ENCODE measurements around the gene EHHADH. TPM values are rescaled to one million over a fixed set of nuclear protein-coding genes. Genes with fewer than 3 reads are reported as not detected.

Gene EHHADH
- total and polyA plus RNA-seq, 4 experiments from 2014 or later: 1.1 to 1.6 (median 1.4) TPM

DNA sequence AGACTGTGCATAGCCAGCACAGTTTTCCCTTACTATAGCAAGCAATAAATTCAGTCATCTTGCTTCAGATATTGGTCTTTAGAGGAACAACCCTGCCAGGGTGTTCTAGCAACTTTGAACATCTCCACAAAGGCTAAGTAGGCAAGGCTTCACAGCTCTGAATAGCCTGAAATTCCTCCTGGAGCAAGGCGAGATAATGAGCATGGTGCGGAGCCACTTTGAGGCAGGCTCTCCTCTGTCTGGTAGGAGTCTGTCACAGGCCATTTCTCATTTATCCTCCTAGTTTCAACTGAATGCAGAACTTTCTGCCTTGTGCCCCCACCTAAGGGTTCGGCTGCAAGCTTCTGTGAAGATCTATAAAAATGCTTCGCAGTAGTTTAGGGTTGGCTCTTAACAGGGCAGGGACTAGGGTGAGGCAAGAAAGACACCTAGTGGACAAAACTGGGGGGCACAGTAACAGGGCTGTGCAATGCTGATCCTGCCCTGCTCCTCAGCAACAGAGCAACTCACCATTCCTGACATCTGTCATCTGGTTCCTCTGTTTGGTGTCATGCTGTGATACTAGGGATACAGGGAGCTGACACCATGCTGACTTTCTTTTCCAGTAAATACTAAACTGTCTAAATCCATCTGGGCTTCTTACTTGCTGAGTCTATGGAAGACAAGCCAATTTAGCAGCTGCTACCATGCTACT, 16.6 kb upstream of the EHHADH start:
- Mint-ChIP-seq H3K27ac (no peak overlapping the region), H3K4me1 (no peaks in the 10 kb centered on the region), H3K27me3 (peaks cover 29 to 44% of the 10 kb centered on the region in 2 donors), H3K36me3 (no peaks in the 10 kb centered on the region), H3K4me3 (no peak overlapping the region), H3K9me3 (peaks cover 0 to 9% (median 0%) of the 10 kb centered on the region in 8 donors)
- H3K27me3 ChIP-seq (ENCODE audit: insufficient read depth, low read length): no peaks in the 10 kb centered on the region
- intact Hi-C loops (cut with micrococcal nuclease): no loop called here
- no peak overlapping the region for H3K4me3 ChIP-seq (ENCODE audit: low read length in 2 of 2)
- no peaks in the 10 kb centered on the region for H3K4me1 ChIP-seq (ENCODE audit: insufficient read depth, low read length)
- no peaks in the 10 kb centered on the region for H3K9me3 ChIP-seq (ENCODE audit: control insufficient read depth in 1 of 2, low read length in 2 of 2)
- ChIA-PET POLR2A (ENCODE audit: partially characterized antibody) (no interaction called here), CTCF (ENCODE audit: partially characterized antibody) (no interaction called here)
- H3K36me3 ChIP-seq (ENCODE audit: insufficient read depth, low read length): no peaks in the 10 kb centered on the region
- no peak overlapping the region for H3K27ac ChIP-seq (ENCODE audit: low read depth, low read length)
- no peak for DNase-seq

GRCh38 chr3:185268194-185268962, 14.5 kb upstream of the EHHADH start:
- no peak for DNase-seq
- Mint-ChIP-seq H3K27me3 (peaks cover 23 to 38% of the 10 kb centered on the region in 2 donors), H3K4me3 (no peak overlapping the region), H3K27ac (no peak overlapping the region), H3K9me3 (peaks cover 0 to 3% (median 0%) of the 10 kb centered on the region in 8 donors), H3K36me3 (no peaks in the 10 kb centered on the region), H3K4me1 (no peaks in the 10 kb centered on the region)
- Histone ChIP-seq H3K9me3 (ENCODE audit: control insufficient read depth in 1 of 2, low read length in 2 of 2) (no peaks in the 10 kb centered on the region), H3K4me3 (ENCODE audit: low read length in 2 of 2) (no peak overlapping the region), H3K36me3 (ENCODE audit: insufficient read depth, low read length) (no peaks in the 10 kb centered on the region), H3K4me1 (ENCODE audit: insufficient read depth, low read length) (no peaks in the 10 kb centered on the region), H3K27ac (ENCODE audit: low read depth, low read length) (no peak overlapping the region), H3K27me3 (ENCODE audit: insufficient read depth, low read length) (no peaks in the 10 kb centered on the region)
- CTCF ChIA-PET (ENCODE audit: partially characterized antibody): no interaction called here
- intact Hi-C loops (cut with micrococcal nuclease): no loop called here
- POLR2A ChIA-PET (ENCODE audit: partially characterized antibody): no interaction called here

- no peaks in the 10 kb centered on the region for H3K27me3 ChIP-seq (ENCODE audit: insufficient read depth, low read length)
- no peak overlapping the region for H3K4me3 ChIP-seq (ENCODE audit: low read length in 2 of 2)
- Mint-ChIP-seq H3K27me3 (peaks cover 22 to 34% of the 10 kb centered on the region in 2 donors), H3K27ac (no peak overlapping the region), H3K9me3 (peaks cover 0 to 3% (median 0%) of the 10 kb centered on the region in 8 donors), H3K4me3 (no peak overlapping the region), H3K4me1 (no peaks in the 10 kb centered on the region), H3K36me3 (no peaks in the 10 kb centered on the region)
- no peaks in the 10 kb centered on the region for H3K36me3 ChIP-seq (ENCODE audit: insufficient read depth, low read length)
- no peak overlapping the region for H3K27ac ChIP-seq (ENCODE audit: low read depth, low read length)
- POLR2A ChIA-PET (ENCODE audit: partially characterized antibody): no interaction called here
- no peak for DNase-seq
- H3K4me1 ChIP-seq (ENCODE audit: insufficient read depth, low read length): no peaks in the 10 kb centered on the region
- H3K9me3 ChIP-seq (ENCODE audit: control insufficient read depth in 1 of 2, low read length in 2 of 2): no peaks in the 10 kb centered on the region
- CTCF ChIA-PET (ENCODE audit: partially characterized antibody): no interaction called here
- intact Hi-C loops (cut with micrococcal nuclease): no loop called here
Observed at GRCh38 chr3:185267193-185267592, 13.3 kb upstream of the EHHADH start.

DNA sequence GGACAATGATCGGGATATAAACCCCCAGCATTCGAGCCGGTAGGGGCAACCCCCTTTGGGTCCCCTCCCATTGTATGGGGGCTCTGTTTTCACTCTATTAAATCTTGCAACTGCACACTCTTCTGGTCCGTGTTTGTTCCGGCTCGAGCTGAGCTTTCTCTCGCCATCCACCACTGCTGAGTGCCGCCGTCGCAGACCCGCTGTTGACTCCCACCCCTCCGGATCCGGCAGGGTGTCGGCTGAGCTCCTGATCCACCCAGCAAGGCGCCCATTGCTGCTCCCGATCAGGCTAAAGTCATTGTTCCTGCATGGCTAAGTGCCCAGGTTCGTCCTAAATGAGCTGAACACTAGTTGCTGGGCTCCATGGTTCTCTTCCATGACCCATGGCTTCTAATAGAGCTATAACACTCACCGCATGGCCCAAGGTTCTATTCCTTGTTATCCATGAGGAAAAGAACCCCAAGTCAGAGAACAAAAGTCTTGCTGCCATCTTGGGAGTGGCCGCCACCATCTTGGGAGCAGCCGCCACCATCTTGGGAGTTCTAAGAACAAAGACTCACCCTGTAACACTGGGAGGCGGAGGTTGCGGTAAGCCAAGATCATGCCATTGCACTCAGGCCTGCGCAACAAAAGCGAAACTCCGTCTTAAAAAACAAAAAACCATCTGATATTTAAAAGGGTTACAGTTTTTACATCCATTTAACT, 11.2 kb upstream of the EHHADH start:
- no peak for DNase-seq
- ChIA-PET POLR2A (ENCODE audit: partially characterized antibody) (no interaction called here), CTCF (ENCODE audit: partially characterized antibody) (no interaction called here)
- peaks cover 14 to 25% of the 10 kb centered on the region in 2 donors for H3K27me3 Mint-ChIP-seq
- no peak overlapping the region for H3K27ac Mint-ChIP-seq
- Histone ChIP-seq H3K9me3 (ENCODE audit: control insufficient read depth in 1 of 2, low read length in 2 of 2) (no peaks in the 10 kb centered on the region), H3K4me3 (ENCODE audit: low read length in 2 of 2) (no peak overlapping the region), H3K4me1 (ENCODE audit: insufficient read depth, low read length) (no peaks in the 10 kb centered on the region), H3K27me3 (ENCODE audit: insufficient read depth, low read length) (no peaks in the 10 kb centered on the region), H3K36me3 (ENCODE audit: insufficient read depth, low read length) (no peaks in the 10 kb centered on the region), H3K27ac (ENCODE audit: low read depth, low read length) (no peak overlapping the region)
- H3K9me3 Mint-ChIP-seq: peaks cover 0 to 3% (median 0%) of the 10 kb centered on the region in 8 donors
- no peaks in the 10 kb centered on the region for H3K36me3 Mint-ChIP-seq
- intact Hi-C loops (cut with micrococcal nuclease): no loop called here
- H3K4me1 Mint-ChIP-seq: no peaks in the 10 kb centered on the region
- H3K4me3 Mint-ChIP-seq: no peak overlapping the region

DNA sequence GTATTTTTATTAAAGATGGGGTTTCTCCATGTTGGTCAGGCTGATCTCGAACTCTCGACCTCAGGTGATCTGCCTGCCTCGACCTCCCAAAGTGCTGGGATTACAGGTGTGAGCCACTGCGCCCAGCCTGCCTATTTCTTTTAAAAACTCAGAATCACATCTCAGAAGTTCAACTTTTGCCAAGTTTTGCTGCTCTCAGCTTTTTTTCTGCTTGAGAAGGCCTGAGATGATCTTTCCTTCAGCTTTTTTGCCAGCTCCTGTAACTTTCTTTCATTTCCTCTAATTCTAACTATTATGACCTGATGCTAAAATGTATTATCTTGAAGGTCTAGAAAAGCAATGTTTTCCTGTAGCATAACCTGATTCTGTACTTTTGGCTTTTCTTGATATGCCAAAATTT, 9.6 kb upstream of the EHHADH start:
- no peak overlapping the region for H3K27ac Mint-ChIP-seq
- Histone ChIP-seq H3K4me3 (ENCODE audit: low read length in 2 of 2) (no peak overlapping the region), H3K9me3 (ENCODE audit: control insufficient read depth in 1 of 2, low read length in 2 of 2) (no peaks in the 10 kb centered on the region), H3K27ac (ENCODE audit: low read depth, low read length) (no peak overlapping the region), H3K4me1 (ENCODE audit: insufficient read depth, low read length) (no peaks in the 10 kb centered on the region), H3K27me3 (ENCODE audit: insufficient read depth, low read length) (no peaks in the 10 kb centered on the region), H3K36me3 (ENCODE audit: insufficient read depth, low read length) (no peaks in the 10 kb centered on the region)
- H3K9me3 Mint-ChIP-seq: peaks cover 0 to 16% (median 8%) of the 10 kb centered on the region in 8 donors
- no peak overlapping the region for H3K4me3 Mint-ChIP-seq
- H3K36me3 Mint-ChIP-seq: no peaks in the 10 kb centered on the region
- intact Hi-C loops (cut with micrococcal nuclease): no loop called here
- ChIA-PET POLR2A (ENCODE audit: partially characterized antibody) (no interaction called here), CTCF (ENCODE audit: partially characterized antibody) (no interaction called here)
- peaks cover 10 to 19% of the 10 kb centered on the region in 2 donors for H3K27me3 Mint-ChIP-seq
- no peak for DNase-seq
- H3K4me1 Mint-ChIP-seq: no peaks in the 10 kb centered on the region

DNA sequence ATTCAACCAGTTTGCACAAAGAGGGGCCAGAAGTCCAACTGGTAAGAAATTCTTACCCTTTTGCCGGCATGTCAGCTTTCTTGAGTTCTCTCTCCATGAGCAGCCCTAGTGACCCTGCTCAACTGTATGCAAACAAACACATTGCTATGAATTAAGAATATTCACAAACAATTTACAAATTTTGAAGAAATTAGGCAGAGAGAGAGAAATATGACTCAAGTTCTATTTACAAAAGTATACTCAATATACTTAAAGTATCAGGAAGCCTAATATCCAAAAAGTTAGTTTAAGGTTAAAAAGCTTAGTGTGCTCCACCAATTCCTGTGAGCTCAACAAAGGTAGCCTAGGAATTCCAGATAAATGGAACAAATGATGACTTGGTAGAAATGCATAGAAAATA, 3.5 kb upstream of the EHHADH start:
- Histone ChIP-seq H3K36me3 (ENCODE audit: insufficient read depth, low read length) (no peaks in the 10 kb centered on the region), H3K27ac (ENCODE audit: low read depth, low read length) (no peak overlapping the region), H3K9me3 (ENCODE audit: control insufficient read depth in 1 of 2, low read length in 2 of 2) (no peaks in the 10 kb centered on the region), H3K27me3 (ENCODE audit: insufficient read depth, low read length) (no peaks in the 10 kb centered on the region), H3K4me3 (ENCODE audit: low read length in 2 of 2) (no peak overlapping the region), H3K4me1 (ENCODE audit: insufficient read depth, low read length) (no peaks in the 10 kb centered on the region)
- Mint-ChIP-seq H3K36me3 (peaks cover 0 to 3% of the 10 kb centered on the region in 2 donors), H3K27me3 (peaks cover 2 to 7% of the 10 kb centered on the region in 2 donors), H3K27ac (peak overlapping the region in 1 of 7 donors; percentile 61), H3K4me1 (peaks cover 0 to 4% (median 2%) of the 10 kb centered on the region in 4 donors), H3K9me3 (peaks cover 0 to 33% (median 18%) of the 10 kb centered on the region in 8 donors), H3K4me3 (no peak overlapping the region)
- intact Hi-C loops (cut with micrococcal nuclease): no loop called here
- CTCF ChIA-PET (ENCODE audit: partially characterized antibody): no interaction called here
- POLR2A ChIA-PET (ENCODE audit: partially characterized antibody): no interaction called here
- DNase-seq: no peak

- H3K4me3 Mint-ChIP-seq: peak overlapping the region in 7 of 8 donors; percentile 0 to 50 (median 30)
- Histone ChIP-seq H3K27ac (ENCODE audit: low read depth, low read length) (no peak overlapping the region), H3K36me3 (ENCODE audit: insufficient read depth, low read length) (no peaks in the 10 kb centered on the region), H3K4me3 (ENCODE audit: low read length in 2 of 2) (no peak overlapping the region), H3K9me3 (ENCODE audit: control insufficient read depth in 1 of 2, low read length in 2 of 2) (no peaks in the 10 kb centered on the region), H3K27me3 (ENCODE audit: insufficient read depth, low read length) (no peaks in the 10 kb centered on the region), H3K4me1 (ENCODE audit: insufficient read depth, low read length) (no peaks in the 10 kb centered on the region)
- ChIA-PET POLR2A (ENCODE audit: partially characterized antibody) (no interaction called here), CTCF (ENCODE audit: partially characterized antibody) (interaction anchor here (0.9 kb wide), 1 partner anchor 26 kb away, joined by 6 read pairs; no protein-coding TSS in a partner anchor)
- peaks cover 0 to 4% (median 3%) of the 10 kb centered on the region in 4 donors for H3K4me1 Mint-ChIP-seq
- intact Hi-C loops (cut with micrococcal nuclease): no loop called here
- peaks cover 2 to 11% of the 10 kb centered on the region in 2 donors for H3K27me3 Mint-ChIP-seq
- peaks cover 2 to 29% (median 17%) of the 10 kb centered on the region in 8 donors for H3K9me3 Mint-ChIP-seq
- H3K36me3 Mint-ChIP-seq: peaks cover 3 to 4% of the 10 kb centered on the region in 2 donors
- H3K27ac Mint-ChIP-seq: no peak overlapping the region
- DNase-seq: no peak
Observed at GRCh38 chr3:185254799-185255198, 950 bp upstream of the EHHADH start.

All from CD4-positive, alpha-beta memory T cell (primary cell).